GM10266 (cell line): Measurements from ENCODE around the gene RPS6KC1.

Experiments
- DNase-seq: peaks from one replicate; pipeline ENCODE4 v3.0.0; 2012; ENCODE audit errors: extremely low spot score
- TF ChIP-seq, protein P1 (sequence below): IDR thresholded peaks from 2 replicates; pipeline ENCODE4 v1.5.1; 2012; ENCODE audit warnings: mild to moderate bottlenecking, low read depth; ENCODE audit not compliant: control insufficient read depth, insufficient read depth; ENCODE audit errors: missing control alignments

RPS6KC1 gene

DNA sequence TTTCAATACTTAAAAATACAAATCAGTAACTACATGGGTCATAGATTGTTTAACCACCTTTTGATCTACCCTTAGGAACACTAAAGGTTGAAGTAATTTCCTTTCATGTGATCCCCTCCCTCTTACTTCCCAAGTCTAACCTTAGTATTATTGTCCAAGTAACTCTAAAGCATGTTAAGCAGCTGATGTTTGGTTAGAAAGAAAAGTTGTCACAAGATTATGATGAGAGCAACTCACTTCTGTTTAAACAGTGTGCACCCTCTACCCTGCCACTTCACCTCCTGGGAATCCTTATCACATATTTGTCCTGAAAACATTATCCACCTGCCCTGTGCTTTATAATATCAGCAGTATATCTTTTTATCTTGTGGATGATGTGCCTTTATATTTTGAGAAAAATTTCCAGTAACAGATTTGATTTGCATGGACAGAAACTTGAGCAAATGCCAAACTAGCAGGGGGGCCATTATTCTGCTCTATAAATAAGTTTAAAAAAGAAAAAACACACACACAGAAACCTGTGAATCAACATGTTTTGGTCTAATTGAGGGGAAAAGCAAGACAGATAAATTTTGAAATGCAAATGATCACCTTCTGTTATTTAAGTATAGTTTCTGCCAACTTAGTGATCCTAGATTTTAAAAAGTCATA, 194.3 kb downstream of the RPS6KC1 start:
- DNase-seq: no peak
- TF ChIP-seq, protein P1, sequence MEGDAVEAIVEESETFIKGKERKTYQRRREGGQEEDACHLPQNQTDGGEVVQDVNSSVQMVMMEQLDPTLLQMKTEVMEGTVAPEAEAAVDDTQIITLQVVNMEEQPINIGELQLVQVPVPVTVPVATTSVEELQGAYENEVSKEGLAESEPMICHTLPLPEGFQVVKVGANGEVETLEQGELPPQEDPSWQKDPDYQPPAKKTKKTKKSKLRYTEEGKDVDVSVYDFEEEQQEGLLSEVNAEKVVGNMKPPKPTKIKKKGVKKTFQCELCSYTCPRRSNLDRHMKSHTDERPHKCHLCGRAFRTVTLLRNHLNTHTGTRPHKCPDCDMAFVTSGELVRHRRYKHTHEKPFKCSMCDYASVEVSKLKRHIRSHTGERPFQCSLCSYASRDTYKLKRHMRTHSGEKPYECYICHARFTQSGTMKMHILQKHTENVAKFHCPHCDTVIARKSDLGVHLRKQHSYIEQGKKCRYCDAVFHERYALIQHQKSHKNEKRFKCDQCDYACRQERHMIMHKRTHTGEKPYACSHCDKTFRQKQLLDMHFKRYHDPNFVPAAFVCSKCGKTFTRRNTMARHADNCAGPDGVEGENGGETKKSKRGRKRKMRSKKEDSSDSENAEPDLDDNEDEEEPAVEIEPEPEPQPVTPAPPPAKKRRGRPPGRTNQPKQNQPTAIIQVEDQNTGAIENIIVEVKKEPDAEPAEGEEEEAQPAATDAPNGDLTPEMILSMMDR: no peak

GRCh38 chr1:213247038-213247437, 196.0 kb downstream of the RPS6KC1 start:
- DNase-seq: no peak
- TF ChIP-seq, protein P1: no peak

DNA sequence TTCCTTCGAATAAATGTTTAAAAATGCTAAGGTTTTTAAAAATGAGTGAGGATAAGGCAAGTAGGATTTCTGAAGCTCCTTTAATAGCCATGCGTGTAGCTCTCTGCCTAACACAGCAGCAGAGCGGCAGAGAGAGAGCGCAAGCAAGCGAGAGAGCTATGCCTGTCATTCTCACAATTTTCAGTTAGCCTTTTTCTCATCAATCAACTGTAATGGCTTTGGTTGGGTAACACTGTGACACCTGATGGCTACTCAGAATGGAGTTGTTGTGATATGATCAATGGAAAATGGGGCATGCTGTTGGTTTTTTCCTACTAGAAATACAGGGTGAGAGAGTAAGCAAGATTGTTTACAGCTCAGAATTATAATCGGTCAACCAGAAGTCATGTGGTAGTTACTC, 198.4 kb downstream of the RPS6KC1 start:
- TF ChIP-seq, protein P1: no peak
- no peak for DNase-seq

DNA sequence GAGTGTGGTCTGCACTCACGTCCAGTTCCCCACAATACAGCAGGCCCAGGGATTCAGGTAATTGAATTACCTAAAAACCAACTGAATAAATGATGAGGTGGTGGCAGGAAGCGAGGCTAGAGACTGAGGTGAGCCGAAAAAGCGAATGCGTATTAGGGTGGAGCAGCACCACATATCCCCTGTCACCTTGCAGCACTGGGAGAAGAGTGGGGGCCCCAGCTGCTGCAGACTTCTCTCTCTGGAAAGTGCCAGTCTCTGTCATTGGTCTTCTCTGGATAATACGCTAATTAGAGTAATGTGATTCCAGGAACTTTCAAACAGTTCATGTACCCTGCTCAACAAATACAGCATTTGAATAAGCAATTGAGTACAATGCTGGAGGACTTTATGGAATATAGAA, 199.0 kb downstream of the RPS6KC1 start:
- TF ChIP-seq, protein P1: no peak
- no peak for DNase-seq

- DNase-seq: no peak
- TF ChIP-seq, protein P1: no peak
Measured at GRCh38 chr1:213250446-213250845, 199.4 kb downstream of the RPS6KC1 start.

- TF ChIP-seq, protein P1: no peak
- DNase-seq: no peak
Measured at GRCh38 chr1:213251972-213252371, 200.9 kb downstream of the RPS6KC1 start.

DNA sequence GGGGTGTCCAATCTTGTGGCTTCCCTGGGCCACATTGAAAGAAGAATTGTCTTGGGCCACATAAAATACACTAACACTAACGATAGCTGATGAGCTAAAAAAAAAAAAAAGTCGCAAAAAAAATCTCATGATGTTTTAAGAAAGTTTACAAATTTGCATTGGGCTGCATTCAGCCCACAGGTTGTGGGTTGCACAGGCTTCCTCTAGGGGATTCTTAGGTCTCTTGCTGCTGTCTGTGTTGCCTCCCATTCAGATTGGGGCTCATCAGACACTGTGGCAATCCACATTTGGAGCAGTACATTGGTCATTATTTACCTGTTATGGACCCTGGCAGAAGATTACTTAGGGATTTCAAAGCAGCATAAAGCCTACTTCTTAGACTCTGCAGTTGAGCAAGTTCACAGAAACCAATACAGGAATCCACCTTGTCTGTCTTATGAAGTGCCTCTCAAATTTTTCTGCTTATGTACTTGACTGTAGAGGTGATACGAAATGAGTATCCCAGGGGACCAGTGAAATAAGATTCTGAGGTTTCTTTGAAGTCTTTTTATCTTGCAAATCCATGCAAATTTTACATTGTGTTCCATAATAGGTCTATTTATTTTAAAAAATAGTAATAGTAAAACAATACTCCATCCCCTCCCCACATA, 205.5 kb downstream of the RPS6KC1 start:
- DNase-seq: peak; percentile 32
- TF ChIP-seq, protein P1: no peak
